Measurements from ENCODE around the gene TNNT3.
A peak's percentile ranks its signal among the peaks of the same experiment; 100 is the strongest.
"Not testable (repeated sequence)": the region's sequence is repeated elsewhere in the genome, so short reads cannot be mapped to it uniquely, and the experiment has no call there.

Gene TNNT3

GRCh38 chr11:1881442-1882264 is 37.9 kb upstream of the TNNT3 start:
- DNase-seq, result no peak

- peak; percentile 29 for DNase-seq
Observed at GRCh38 chr11:1882265-1883238, 37.0 kb upstream of the TNNT3 start.

GRCh38 chr11:1883346-1884302 is 35.9 kb upstream of the TNNT3 start:
- no peak for DNase-seq

DNA sequence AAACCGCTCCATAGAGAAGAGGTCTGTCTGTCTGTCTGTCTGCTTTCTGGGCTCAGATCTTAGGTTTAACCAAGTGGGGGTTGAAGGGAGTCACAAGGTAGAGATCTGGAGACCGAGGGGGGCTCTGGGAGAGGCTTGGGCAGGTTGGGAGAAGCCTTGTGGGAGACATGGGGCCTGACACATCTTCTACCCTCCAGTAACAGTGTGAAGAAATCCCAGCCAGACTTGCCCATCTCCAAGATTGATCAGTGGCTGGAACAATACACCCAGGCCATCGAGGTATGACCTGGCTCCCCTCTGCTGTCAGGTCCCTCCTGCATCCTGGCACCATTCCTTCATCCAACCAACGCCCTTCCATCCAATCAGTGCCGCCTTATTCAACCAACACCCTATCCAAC is 35.2 kb upstream of the TNNT3 start:
- DNase-seq, result no peak

DNA sequence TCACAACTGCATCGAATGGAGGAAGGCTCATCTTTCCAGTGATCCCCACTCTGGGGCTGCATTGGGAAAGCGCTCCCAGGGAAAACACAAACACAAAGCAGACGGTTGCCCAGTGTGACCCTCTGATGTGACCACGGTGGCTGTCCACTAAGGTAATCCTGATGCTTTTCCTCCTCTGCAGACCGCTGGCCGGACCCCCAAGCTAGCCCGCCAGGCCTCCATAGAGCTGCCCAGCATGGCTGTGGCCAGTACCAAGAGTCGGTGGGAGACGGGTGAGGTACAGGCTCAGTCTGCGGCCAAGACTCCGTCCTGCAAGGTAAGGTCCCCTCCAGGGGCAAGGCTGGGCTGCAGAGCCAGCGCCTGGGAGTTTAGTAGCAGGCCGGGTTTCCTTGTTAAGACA is 33.0 kb upstream of the TNNT3 start:
- not testable (repeated sequence) for DNase-seq

GRCh38 chr11:1887451-1888346 is 31.8 kb upstream of the TNNT3 start:
- DNase-seq, result no peak

DNA sequence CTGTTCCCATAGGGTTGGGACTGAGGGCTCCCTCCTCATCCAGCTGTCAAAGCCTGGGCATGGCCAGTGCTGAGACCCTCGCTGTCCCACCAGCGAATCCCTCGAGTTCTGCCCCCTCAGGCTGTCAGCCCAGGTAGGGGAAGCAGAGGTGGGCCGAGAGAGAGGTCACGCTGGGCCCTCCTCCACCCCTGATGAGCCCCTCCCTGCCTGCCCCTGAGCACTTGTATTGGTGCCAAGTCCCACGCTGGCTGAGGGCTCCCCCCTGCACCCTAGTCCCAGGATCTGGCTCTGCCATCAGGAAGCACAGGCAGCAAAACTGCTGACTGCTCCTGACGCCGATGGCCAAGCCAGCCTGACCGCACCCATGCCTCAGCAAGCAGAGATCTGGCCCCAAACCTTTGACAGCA is 31.2 kb upstream of the TNNT3 start:
- no peak for DNase-seq

- no peak for DNase-seq
Observed at GRCh38 chr11:1888811-1889210, 30.7 kb upstream of the TNNT3 start.

GRCh38 chr11:1889224-1889930 is 30.1 kb upstream of the TNNT3 start:
- DNase-seq, result no peak

GRCh38 chr11:1889941-1890855 is 29.3 kb upstream of the TNNT3 start:
- DNase-seq, result no peak

GRCh38 chr11:1890856-1891830 is 28.4 kb upstream of the TNNT3 start:
- DNase-seq, result no peak

GRCh38 chr11:1891831-1892115 is 27.7 kb upstream of the TNNT3 start, which contains the start of gene PRR33:
PRR33 (minus strand) TSS chr11:1891895; CDS start chr11:1890584, 1,311 bp downstream.
- DNase-seq, result no peak

DNA sequence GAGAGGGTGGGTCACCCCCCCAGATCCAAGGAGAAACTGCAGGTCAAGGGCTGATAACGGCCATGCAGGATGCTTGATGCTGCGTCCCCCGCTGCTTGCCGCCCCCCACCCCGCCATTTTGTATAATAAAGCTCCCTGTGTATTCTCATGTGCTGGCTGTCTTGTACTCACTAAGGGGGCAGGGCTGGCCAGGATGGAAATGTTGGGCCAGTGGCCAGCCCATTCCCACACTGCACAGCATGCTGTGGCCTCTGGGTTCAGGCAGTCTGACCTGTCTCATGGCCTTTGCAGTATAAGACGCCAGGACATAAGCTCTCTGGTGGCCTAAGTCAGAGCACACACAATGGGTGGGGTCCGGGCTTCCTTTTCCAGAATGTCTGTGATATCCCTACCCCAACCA is 27.4 kb upstream of the TNNT3 start:
- DNase-seq, result no peak

DNA sequence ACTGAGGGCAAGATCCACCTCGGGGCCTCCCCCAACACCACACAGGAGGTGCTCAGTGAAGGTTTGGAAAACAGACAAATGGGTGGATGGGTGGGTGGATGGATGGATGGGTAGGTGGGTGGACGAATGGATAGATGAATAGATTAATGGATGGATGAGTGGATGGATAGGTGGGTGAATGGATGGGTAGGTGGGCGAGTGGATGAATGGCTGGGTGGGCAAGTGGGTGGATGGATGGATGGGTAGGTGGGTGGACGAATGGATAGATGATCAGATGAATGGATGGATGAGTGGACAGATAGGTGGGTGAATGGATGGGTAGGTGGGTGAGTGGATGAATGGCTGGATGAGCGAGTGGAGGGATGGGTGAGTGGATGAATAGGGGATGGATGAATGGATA is 26.9 kb upstream of the TNNT3 start:
- no peak for DNase-seq

DNA sequence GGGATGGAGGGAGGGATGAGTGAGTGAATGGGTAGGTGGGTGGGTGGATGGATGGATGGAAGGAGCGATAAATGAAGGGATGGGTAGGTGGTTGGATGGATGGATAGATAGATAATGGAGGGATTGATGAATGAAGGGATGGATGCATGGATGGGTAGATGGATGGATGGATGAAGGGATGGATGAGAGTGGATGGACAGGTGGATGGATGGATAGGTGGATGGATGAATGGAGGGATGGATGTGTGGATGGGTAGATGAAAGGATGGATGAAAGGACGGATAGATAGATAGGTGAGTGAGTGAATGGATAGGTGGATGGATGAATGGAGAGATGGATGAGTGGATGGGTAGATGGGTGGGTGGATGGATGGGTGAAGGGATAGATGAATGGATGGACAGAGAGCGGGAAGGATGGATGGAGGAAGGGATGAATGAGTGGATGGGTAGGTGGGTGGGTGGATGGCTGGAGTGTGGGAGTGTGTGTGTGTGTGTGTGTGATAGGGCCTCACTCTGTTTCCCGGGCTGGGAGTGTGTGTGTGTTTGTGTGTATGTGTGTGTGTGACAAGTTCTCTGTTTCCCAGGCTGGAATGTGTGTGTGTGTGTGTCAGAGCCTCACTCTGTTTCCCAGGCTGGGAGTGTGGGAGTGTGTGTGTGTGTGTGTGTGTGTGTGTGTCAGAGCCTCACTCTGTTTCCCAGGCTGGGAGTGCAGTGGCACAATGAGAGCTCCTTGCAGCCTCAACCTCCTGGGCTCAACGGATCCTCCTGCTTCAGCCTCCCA is 25.7 kb upstream of the TNNT3 start:
- DNase-seq, result no peak

GRCh38 chr11:1894759-1895158 is 24.7 kb upstream of the TNNT3 start:
- no peak for DNase-seq

DNA sequence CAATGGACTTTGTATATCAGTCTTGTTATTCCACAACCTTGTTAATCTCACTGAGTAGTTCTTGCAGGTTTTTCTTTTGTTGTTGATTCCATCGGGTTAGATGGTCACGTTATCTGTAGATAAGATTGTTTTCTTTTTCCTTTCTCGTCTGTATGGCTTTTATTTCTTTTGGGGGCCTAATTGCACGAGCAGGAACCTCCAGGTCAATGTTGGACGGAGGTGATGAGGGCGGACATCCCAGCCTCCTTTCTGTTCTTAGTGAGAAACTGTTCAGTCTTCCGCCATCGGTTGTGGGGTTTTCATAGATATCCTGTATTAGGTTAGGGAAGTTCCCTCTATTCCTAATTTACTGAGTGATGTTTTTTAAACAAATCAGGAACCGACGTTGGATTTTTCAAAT is 23.0 kb upstream of the TNNT3 start:
- DNase-seq, result no peak

DNA sequence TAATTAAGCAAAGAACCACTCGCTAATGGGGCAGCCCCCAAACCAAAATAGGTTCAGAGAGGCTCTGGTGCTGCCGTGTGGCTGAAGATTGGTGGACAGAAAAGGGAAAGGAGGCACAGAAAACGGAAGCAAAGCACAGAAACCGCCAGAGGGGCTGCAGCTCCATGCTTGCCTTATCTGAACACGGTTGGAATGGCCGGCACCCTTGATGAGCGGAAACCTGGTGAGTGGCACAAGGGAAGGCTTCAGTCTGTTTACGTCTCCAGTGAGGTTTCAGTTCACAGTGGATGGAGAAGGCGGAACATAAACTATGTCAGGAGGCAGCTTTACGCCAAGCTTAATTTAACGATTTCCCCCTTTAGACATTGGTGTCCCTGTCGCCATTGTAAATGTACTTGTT is 22.6 kb upstream of the TNNT3 start:
- no peak for DNase-seq

Measured in NK-92 treated with Interleukin-12 subunit alpha and Interleukin-12 subunit beta, amount 100 ng/mL, for 24 hours (cell line).